Stomach (tissue), 9 donors: Measurements from ENCODE around the gene ZNF451. TPM values are rescaled to one million over a fixed set of nuclear protein-coding genes. Genes with fewer than 3 reads are reported as not detected.

Source experiments
- DNase-seq, 2 donors: peaks; one replicate each; pipeline versions ENCODE4 v3.0.0 to v3.0.0-alpha.2; 2013 to 2019
- H3K27ac ChIP-seq, 5 donors: fragments of 200-600 bp in 4 of 5; sonication (generic) in 4 of 5; one replicate each; pipeline ENCODE4 v1.5.1; 2013 to 2019; ENCODE audit warnings: mild to moderate bottlenecking in 1 of 5, moderate library complexity in 1 of 5
- H3K27me3 ChIP-seq, 3 donors: fragments of 200-600 bp; sonication (generic); one replicate each; pipeline ENCODE4 v1.5.1; 2017 to 2019; ENCODE audit warnings: mixed run types in 1 of 3
- H3K36me3 ChIP-seq, 4 donors: fragments of 200-600 bp; sonication (generic); 1 replicate in 3 of 4; 2 replicates in 1 of 4; pipeline ENCODE4 v1.5.1; 2016 to 2019
- H3K4me1 ChIP-seq, 4 donors: fragments of 200-600 bp; sonication (generic); one replicate each; pipeline ENCODE4 v1.5.1; 2016 to 2019
- H3K4me3 ChIP-seq, 4 donors: fragments of 200-600 bp; sonication (generic) in 3 of 4; one replicate each; pipeline ENCODE4 v1.5.1; 2016 to 2019; ENCODE audit warnings: mild to moderate bottlenecking in 1 of 4
- H3K9me3 ChIP-seq, 4 donors: fragments of 200-600 bp; sonication (generic); one replicate each; pipeline ENCODE4 v1.5.1; 2016 to 2019
- EP300 ChIP-seq: sonication (generic); formaldehyde crosslinking; IDR thresholded peaks from one replicate; pipeline ENCODE4 v1.6.1; 2017; ENCODE audit warnings: antibody characterized with exemption
- POLR2A ChIP-seq, 4 donors: fragments of 450-650 bp; IDR thresholded peaks; one replicate each; pipeline ENCODE4 v1.6.1; 2016; ENCODE audit warnings: antibody characterized with exemption in 4 of 4, control low read depth in 2 of 4, mild to moderate bottlenecking in 1 of 4, moderate library complexity in 1 of 4
- POLR2AphosphoS5 ChIP-seq, 3 donors: sonication (generic); formaldehyde crosslinking; IDR thresholded peaks; one replicate each; pipeline ENCODE4 v1.6.1; 2016; ENCODE audit warnings: antibody characterized with exemption in 3 of 3
- WGBS, 5 donors: extraction: QIAGEN DNeasy Blood & Tissue Kit in 3 of 5; methylation state at CpG; one replicate each; pipeline versions ENCODE4 v1.1.5 to v1.1.7; 2013 to 2018; 5-methylcytosine and 5-hydroxymethylcytosine counted together
- intact Hi-C: fragments of 100-400 bp; cut with DNase I; formaldehyde crosslinking; loops from one replicate; pipeline ENCODE4 v1.15.1; 2023; ENCODE audit warnings: low total_unique reads
- polyA plus RNA-seq, 3 donors: library from polyadenylated mRNA; stranded (reverse); fragments of 200-250 nt; gene quantifications; one replicate each; pipeline ENCODE4 v1.2.3, GENCODE V29; 2013
- total RNA-seq, 5 donors: library from RNA; depleted of rRNA; stranded (reverse); fragments of >200 nt; gene quantifications; one replicate each; pipeline versions ENCODE4 v1.1.0 to v1.2.3, GENCODE V29; 2014 to 2016
- TF ChIP-seq, protein P1 (sequence below), 7 experiments: fragments of 450-650 bp in 4 of 7; fragments of 200-600 bp in 3 of 7; sonication (generic) in 3 of 7; IDR thresholded peaks; one replicate each; pipeline ENCODE4 v1.5.1; 2016 to 2019; ENCODE audit warnings: antibody characterized with exemption in 7 of 7, control low read depth in 2 of 7, mild to moderate bottlenecking in 1 of 7
- donor health status: healthy with polysubstance abuse.
- donor health status: Bipolar disorder and iron deficiency.
- donor health status: healthy.

ZNF451 gene
- total and polyA plus RNA-seq, 8 donors: 6.0 to 402 (median 35.1) TPM

DNA sequence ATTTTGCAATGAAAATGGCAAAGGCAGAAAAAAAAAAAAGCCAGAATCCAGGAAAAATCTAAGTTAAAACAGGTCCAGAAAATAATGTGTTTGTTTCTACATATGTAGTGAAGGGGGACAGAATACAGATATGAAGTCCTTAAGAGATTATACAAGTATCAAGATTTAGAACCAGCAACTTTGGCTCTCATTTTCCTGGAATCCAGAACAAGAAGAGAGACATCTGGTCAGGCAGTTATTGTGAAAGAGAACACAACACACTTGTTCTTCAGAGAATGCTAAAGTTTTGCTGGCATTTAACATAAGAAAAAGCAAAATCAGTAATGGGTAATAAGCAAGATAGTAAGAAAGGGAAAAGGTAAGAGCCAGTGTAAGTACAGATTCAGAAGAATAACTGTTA, 103.2 kb downstream of the ZNF451 start:
- TF ChIP-seq POLR2AphosphoS5 (IDR thresholded peaks at IDR 0.05) (no peak), POLR2A (IDR thresholded peaks at IDR 0.05) (no peak), EP300 (no peak)
- TF ChIP-seq, protein P1, sequence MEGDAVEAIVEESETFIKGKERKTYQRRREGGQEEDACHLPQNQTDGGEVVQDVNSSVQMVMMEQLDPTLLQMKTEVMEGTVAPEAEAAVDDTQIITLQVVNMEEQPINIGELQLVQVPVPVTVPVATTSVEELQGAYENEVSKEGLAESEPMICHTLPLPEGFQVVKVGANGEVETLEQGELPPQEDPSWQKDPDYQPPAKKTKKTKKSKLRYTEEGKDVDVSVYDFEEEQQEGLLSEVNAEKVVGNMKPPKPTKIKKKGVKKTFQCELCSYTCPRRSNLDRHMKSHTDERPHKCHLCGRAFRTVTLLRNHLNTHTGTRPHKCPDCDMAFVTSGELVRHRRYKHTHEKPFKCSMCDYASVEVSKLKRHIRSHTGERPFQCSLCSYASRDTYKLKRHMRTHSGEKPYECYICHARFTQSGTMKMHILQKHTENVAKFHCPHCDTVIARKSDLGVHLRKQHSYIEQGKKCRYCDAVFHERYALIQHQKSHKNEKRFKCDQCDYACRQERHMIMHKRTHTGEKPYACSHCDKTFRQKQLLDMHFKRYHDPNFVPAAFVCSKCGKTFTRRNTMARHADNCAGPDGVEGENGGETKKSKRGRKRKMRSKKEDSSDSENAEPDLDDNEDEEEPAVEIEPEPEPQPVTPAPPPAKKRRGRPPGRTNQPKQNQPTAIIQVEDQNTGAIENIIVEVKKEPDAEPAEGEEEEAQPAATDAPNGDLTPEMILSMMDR (IDR thresholded peaks at IDR 0.05): no peak
- H3K9me3 ChIP-seq: no peaks in the 10 kb centered on the region
- intact Hi-C loops: no loop called here
- no peaks in the 10 kb centered on the region for H3K4me1 ChIP-seq
- H3K4me3 ChIP-seq: no peak overlapping the region
- peak in 1 of 2 donors; percentile 28 for DNase-seq
- H3K27ac ChIP-seq: peak overlapping the region in 2 of 5 donors; percentile 27 to 44
- no peaks in the 10 kb centered on the region for H3K27me3 ChIP-seq
- H3K36me3 ChIP-seq: peaks cover 0 to 20% (median 5%) of the 10 kb centered on the region in 4 donors

DNA sequence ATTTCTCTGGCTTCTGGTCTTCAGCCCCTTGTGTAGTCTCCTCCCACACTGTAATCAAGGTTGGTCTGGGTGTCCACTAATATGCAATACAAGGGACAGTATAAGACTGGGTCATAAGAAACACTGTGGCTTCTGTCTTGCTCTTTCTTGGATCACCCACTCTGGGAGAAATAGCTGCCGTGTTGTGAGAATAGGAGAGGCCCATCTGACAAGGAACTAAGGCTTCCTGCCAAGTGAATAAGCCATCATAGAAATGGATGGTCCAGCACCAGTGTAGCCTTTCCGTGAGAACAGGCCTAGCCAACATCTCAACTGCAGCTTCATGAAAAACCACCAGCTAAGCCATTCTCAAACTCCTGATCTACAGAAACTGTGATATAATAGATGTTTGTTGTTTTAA, 105.5 kb downstream of the ZNF451 start:
- peaks cover 0 to 13% (median 9%) of the 10 kb centered on the region in 4 donors for H3K4me1 ChIP-seq

DNA sequence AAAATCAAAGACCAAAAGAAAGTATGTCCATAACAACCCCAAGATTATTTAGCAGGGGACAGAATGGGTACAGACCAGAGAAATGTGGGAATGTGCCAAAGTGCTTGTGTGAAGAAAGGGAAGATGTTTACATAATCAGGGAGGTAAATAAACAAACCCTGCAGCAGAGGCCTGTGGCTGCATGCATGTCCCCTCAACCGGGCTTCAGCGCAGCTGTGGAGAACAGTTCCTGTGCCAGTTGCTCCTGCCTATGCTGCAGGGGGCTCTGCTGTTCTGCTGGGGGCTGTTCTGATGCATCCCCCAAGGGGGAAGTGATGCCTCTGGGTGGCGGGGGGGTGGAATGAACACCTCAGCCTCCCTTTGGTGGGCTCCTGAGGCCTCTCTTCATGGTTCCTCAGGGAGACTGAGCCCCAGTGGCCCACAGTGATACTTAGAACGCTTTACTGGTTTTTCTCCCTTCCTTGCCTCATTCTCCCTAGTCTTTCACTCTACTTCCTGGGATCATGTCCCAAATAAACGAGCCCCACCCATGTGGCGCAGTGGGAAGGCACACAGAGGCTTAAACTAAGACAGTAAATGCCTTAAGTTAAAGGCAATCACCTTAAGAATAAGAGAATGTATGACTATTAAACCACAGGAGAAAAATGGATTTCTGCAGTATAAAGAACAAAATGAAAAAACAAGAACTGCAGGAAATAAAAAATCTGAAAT, 109.1 kb downstream of the ZNF451 start:
- Histone ChIP-seq H3K4me3 (no peak overlapping the region), H3K36me3 (no peaks in the 10 kb centered on the region), H3K27ac (no peak overlapping the region), H3K27me3 (no peaks in the 10 kb centered on the region), H3K9me3 (no peaks in the 10 kb centered on the region), H3K4me1 (peaks cover 0 to 13% (median 9%) of the 10 kb centered on the region in 4 donors)
- no peak for TF ChIP-seq EP300
- peak in 1 of 3 donors; percentile 24 for TF ChIP-seq POLR2AphosphoS5 (IDR thresholded peaks at IDR 0.05)
- DNase-seq: peak in 1 of 2 donors; percentile 10
- WGBS, 5 donors: 42 to 51% (median 46%) methylated on average over 6 of the region's 6 CpGs
- intact Hi-C loops: no loop called here

More for the DNA sequence above, 105.5 kb downstream of the ZNF451 start:
- TF ChIP-seq EP300 (no peak), POLR2A (IDR thresholded peaks at IDR 0.05) (no peak), POLR2AphosphoS5 (IDR thresholded peaks at IDR 0.05) (no peak)
- TF ChIP-seq, protein P1 (IDR thresholded peaks at IDR 0.05): no peak
- H3K9me3 ChIP-seq: no peaks in the 10 kb centered on the region
- H3K36me3 ChIP-seq: peaks cover 0 to 20% (median 5%) of the 10 kb centered on the region in 4 donors
- H3K27me3 ChIP-seq: no peaks in the 10 kb centered on the region
- no peak overlapping the region for H3K4me3 ChIP-seq
- 57 to 93% (median 81%) methylated on average over 2 of the region's 2 CpGs for WGBS, 5 donors
- no peak for DNase-seq
- H3K27ac ChIP-seq: no peak overlapping the region
- intact Hi-C loops: no loop called here

DNA sequence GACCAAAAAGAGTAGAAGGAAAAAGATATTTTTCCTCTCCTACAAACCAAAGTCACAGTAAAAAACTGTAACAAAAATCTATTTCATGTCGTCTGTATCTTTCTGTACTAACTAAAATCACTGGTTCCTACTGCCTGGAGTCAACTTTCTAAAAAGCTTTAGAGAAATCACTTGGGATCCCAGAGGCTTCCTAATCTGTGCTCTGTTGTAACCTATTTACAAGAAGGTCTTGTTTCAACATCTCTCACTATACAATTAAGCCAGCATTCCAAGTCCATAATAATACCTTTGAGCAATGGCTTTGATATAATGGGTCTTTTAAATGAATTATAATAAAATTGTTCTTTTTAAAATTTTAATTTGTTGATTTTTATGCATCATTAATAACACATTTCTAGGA, 111.7 kb downstream of the ZNF451 start:
- H3K4me1 ChIP-seq: peaks cover 0 to 25% (median 10%) of the 10 kb centered on the region in 4 donors

More for the DNA sequence above, 111.7 kb downstream of the ZNF451 start:
- Histone ChIP-seq H3K27ac (no peak overlapping the region), H3K9me3 (no peaks in the 10 kb centered on the region), H3K36me3 (no peaks in the 10 kb centered on the region), H3K27me3 (no peaks in the 10 kb centered on the region), H3K4me3 (no peak overlapping the region)
- intact Hi-C loops: no loop called here
- no peak for DNase-seq
- TF ChIP-seq POLR2AphosphoS5 (IDR thresholded peaks at IDR 0.05): no peak
- no peak for TF ChIP-seq EP300
- TF ChIP-seq, protein P1 (IDR thresholded peaks at IDR 0.05): no peak
- no peak for TF ChIP-seq POLR2A (IDR thresholded peaks at IDR 0.05)
- 74 to 87% (median 82%) methylated on average over 1 of the region's 1 CpG for WGBS, 5 donors
